HEK293 (cell line): Measurements from ENCODE around the gene CXCR4.

ENCODE experiments used
- CTCF ChIA-PET: fragments of 350-600 bp; formaldehyde crosslinking; extraction: SDS; loops from one replicate; lab custom pipeline; 2021; ENCODE audit warnings: antibody characterized with exemption; lab: Yijun Ruan, JAX
- POLR2A ChIA-PET: fragments of 300-600 bp; formaldehyde crosslinking; extraction: SDS; loops from one replicate; lab custom pipeline; 2020; ENCODE audit warnings: antibody characterized with exemption, inconsistent platforms; lab: Yijun Ruan, JAX
- H3K27ac ChIP-seq: fragments of 200-500 bp; sonication (Bioruptor generic); 2 replicates; pipeline ENCODE4 v1.5.1; 2014; ENCODE audit warnings: low read depth, low read length, control low read depth, inconsistent platforms; ENCODE audit errors: extremely low read depth
- H3K36me3 ChIP-seq, 2 experiments: fragments of 200-500 bp in 1 of 2; sonication (Bioruptor generic) in 1 of 2; 1 replicate in 1 of 2; 2 replicates in 1 of 2; pipeline ENCODE4 v1.5.1; 2014 to 2017; ENCODE audit warnings: inconsistent platforms in 2 of 2, low read length in 2 of 2; ENCODE audit not compliant: control insufficient read depth in 2 of 2, insufficient read depth in 1 of 2
- H3K4me1 ChIP-seq: fragments of 200-500 bp; sonication (Bioruptor generic); 2 replicates; pipeline ENCODE4 v1.5.1; 2014; ENCODE audit warnings: mild to moderate bottlenecking, low read length, inconsistent platforms; ENCODE audit not compliant: control insufficient read depth, insufficient read depth
- H3K4me3 ChIP-seq: 2 replicates; pipeline ENCODE4 v1.5.1; 2011; ENCODE audit warnings: low read depth, mild to moderate bottlenecking, control low read depth, low read length, moderate library complexity
- H3K9me3 ChIP-seq: fragments of 200-500 bp; sonication (Bioruptor generic); 2 replicates; pipeline ENCODE4 v1.5.1; 2014; ENCODE audit warnings: low read depth, low read length, inconsistent platforms; ENCODE audit not compliant: control insufficient read depth, insufficient read depth
- BCL11B ChIP-seq: fragments of 450-650 bp; formaldehyde crosslinking; IDR thresholded peaks from 2 replicates; pipeline ENCODE4 v1.5.1; 2016; ENCODE audit warnings: low read depth, missing biosample characterization, missing genetic modification characterization
- IKZF3 ChIP-seq: fragments of 450-650 bp; IDR thresholded peaks from 2 replicates; pipeline ENCODE4 v1.5.0; 2018; ENCODE audit warnings: missing biosample characterization, mild to moderate bottlenecking, missing genetic modification characterization, moderate library complexity
- ZBTB20 ChIP-seq: fragments of 450-650 bp; formaldehyde crosslinking; IDR thresholded peaks from 2 replicates; pipeline ENCODE4 v1.5.1; 2016; ENCODE audit warnings: missing biosample characterization, missing genetic modification characterization
- ZNF133 ChIP-seq: fragments of 450-650 bp; formaldehyde crosslinking; IDR thresholded peaks from 2 replicates; pipeline ENCODE4 v1.5.1; 2016; ENCODE audit warnings: missing biosample characterization, missing genetic modification characterization
- ZNF169 ChIP-seq: fragments of 450-650 bp; formaldehyde crosslinking; IDR thresholded peaks from 2 replicates; pipeline ENCODE4 v1.5.1; 2016; ENCODE audit warnings: missing biosample characterization, missing genetic modification characterization
- ZNF184 ChIP-seq: fragments of 450-650 bp; IDR thresholded peaks from 2 replicates; pipeline ENCODE4 v1.5.1; 2018; ENCODE audit warnings: missing biosample characterization, mild to moderate bottlenecking, missing genetic modification characterization
- ZNF214 ChIP-seq: fragments of 450-650 bp; formaldehyde crosslinking; IDR thresholded peaks from 2 replicates; pipeline ENCODE4 v1.5.1; 2017; ENCODE audit warnings: missing biosample characterization, mild to moderate bottlenecking, missing genetic modification characterization, borderline replicate concordance
- ZNF302 ChIP-seq: fragments of 450-650 bp; formaldehyde crosslinking; IDR thresholded peaks from 2 replicates; pipeline ENCODE4 v1.5.1; 2016; ENCODE audit warnings: missing biosample characterization, missing genetic modification characterization, low read depth
- ZNF416 ChIP-seq: fragments of 450-650 bp; formaldehyde crosslinking; IDR thresholded peaks from 2 replicates; pipeline ENCODE4 v1.5.1; 2016; ENCODE audit warnings: missing biosample characterization, missing genetic modification characterization
- ZNF558 ChIP-seq: fragments of 450-650 bp; formaldehyde crosslinking; IDR thresholded peaks from 2 replicates; pipeline ENCODE4 v1.5.1; 2016; ENCODE audit warnings: missing biosample characterization, missing genetic modification characterization
- ZNF585B ChIP-seq: fragments of 450-650 bp; formaldehyde crosslinking; IDR thresholded peaks from 2 replicates; pipeline ENCODE4 v1.5.1; 2016; ENCODE audit warnings: missing biosample characterization, missing genetic modification characterization
- ZNF623 ChIP-seq: fragments of 450-650 bp; formaldehyde crosslinking; IDR thresholded peaks from 2 replicates; pipeline ENCODE4 v1.5.1; 2016; ENCODE audit warnings: missing biosample characterization, missing genetic modification characterization
- ZNF629 ChIP-seq: fragments of 450-650 bp; formaldehyde crosslinking; IDR thresholded peaks from 2 replicates; pipeline ENCODE4 v1.5.1; 2017; ENCODE audit warnings: missing biosample characterization, missing genetic modification characterization
- ZNF747 ChIP-seq: fragments of 450-650 bp; formaldehyde crosslinking; IDR thresholded peaks from 2 replicates; pipeline ENCODE4 v1.5.1; 2016; ENCODE audit warnings: missing biosample characterization, missing genetic modification characterization
- ZNF791 ChIP-seq: fragments of 450-650 bp; formaldehyde crosslinking; IDR thresholded peaks from 2 replicates; pipeline ENCODE4 v1.5.1; 2016; ENCODE audit warnings: missing biosample characterization, missing genetic modification characterization
- ZNF792 ChIP-seq: fragments of 450-650 bp; formaldehyde crosslinking; IDR thresholded peaks from 2 replicates; pipeline ENCODE4 v1.5.1; 2016; ENCODE audit warnings: missing biosample characterization, missing genetic modification characterization
- ZNF843 ChIP-seq: fragments of 450-650 bp; formaldehyde crosslinking; IDR thresholded peaks from 2 replicates; pipeline ENCODE4 v1.5.1; 2016; ENCODE audit warnings: missing biosample characterization, missing genetic modification characterization
- TF ChIP-seq, protein P1 (sequence below): fragments of 450-650 bp; formaldehyde crosslinking; conservative IDR thresholded peaks from 2 replicates; pipeline ENCODE4 v1.5.1; 2016; ENCODE audit warnings: low read depth, missing biosample characterization, missing genetic modification characterization
- TF ChIP-seq, protein P2 (sequence below): fragments of 450-650 bp; formaldehyde crosslinking; IDR thresholded peaks from 2 replicates; pipeline ENCODE4 v1.5.1; 2016; ENCODE audit warnings: missing biosample characterization, missing genetic modification characterization, borderline replicate concordance
- TF ChIP-seq, protein P3 (sequence below): IDR thresholded peaks from 2 replicates; pipeline ENCODE4 v1.6.1; 2011; ENCODE audit warnings: mild to moderate bottlenecking, low read depth, low read length, borderline replicate concordance
- TF ChIP-seq, protein P4 (sequence below): fragments of 450-650 bp; formaldehyde crosslinking; IDR thresholded peaks from 2 replicates; pipeline ENCODE4 v1.5.1; 2016; ENCODE audit warnings: missing biosample characterization, missing genetic modification characterization

The CXCR4 gene

DNA sequence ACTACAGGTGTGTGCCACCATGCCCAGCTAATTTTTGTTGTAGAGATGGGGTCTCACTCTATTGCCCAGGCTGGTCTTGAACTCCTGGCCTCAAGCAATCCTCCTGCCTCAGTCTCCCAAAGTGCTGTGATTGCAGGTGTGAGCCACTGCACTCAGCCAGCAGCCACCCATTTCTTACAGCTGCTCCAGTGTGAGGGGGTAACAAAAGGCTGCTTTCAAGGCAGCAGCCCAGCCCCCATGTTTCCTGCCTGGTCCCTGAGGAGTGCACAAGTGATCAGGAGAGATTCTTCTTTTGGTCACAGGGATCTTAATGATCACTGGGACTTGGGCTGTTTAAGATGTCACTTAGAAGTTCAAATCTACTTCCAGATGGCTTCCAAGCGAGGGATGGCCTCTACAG, 15.2 kb upstream of the CXCR4 start (continued):
- TF ChIP-seq, protein P1, sequence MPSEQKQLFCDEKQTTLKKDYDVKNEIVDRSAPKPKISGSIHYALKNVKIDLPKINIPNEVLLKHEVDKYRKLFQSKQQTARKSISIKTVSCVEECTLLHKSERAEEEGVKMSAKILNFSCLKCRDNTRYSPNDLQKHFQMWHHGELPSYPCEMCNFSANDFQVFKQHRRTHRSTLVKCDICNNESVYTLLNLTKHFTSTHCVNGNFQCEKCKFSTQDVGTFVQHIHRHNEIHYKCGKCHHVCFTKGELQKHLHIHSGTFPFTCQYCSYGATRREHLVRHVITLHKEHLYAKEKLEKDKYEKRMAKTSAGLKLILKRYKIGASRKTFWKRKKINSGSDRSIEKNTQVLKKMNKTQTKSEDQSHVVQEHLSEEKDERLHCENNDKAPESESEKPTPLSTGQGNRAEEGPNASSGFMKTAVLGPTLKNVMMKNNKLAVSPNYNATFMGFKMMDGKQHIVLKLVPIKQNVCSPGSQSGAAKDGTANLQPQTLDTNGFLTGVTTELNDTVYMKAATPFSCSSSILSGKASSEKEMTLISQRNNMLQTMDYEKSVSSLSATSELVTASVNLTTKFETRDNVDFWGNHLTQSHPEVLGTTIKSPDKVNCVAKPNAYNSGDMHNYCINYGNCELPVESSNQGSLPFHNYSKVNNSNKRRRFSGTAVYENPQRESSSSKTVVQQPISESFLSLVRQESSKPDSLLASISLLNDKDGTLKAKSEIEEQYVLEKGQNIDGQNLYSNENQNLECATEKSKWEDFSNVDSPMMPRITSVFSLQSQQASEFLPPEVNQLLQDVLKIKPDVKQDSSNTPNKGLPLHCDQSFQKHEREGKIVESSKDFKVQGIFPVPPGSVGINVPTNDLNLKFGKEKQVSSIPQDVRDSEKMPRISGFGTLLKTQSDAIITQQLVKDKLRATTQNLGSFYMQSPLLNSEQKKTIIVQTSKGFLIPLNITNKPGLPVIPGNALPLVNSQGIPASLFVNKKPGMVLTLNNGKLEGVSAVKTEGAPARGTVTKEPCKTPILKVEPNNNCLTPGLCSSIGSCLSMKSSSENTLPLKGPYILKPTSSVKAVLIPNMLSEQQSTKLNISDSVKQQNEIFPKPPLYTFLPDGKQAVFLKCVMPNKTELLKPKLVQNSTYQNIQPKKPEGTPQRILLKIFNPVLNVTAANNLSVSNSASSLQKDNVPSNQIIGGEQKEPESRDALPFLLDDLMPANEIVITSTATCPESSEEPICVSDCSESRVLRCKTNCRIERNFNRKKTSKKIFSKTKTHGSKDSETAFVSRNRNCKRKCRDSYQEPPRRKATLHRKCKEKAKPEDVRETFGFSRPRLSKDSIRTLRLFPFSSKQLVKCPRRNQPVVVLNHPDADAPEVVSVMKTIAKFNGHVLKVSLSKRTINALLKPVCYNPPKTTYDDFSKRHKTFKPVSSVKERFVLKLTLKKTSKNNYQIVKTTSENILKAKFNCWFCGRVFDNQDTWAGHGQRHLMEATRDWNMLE (tag by site-specific recombination) = no peak
- TF ChIP-seq ZNF133 = no peak
- no peak for TF ChIP-seq ZNF302 (tag by site-specific recombination)

DNA sequence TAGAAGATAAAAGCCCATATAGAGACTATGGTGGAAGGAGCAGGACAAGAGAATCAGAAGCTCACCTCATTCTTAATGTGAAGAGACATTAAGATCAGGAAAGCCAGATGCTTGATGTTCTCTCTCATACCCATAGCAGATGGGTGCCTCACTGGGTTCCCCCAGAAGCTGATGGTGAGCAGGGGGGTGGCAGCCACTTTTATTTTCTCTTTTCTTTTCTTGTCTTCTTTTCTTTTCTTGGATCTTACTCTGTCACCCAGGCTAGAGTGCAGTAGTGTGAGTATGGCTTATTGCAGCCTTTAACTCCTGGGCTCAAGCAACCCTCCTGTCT, 14.8 kb upstream of the CXCR4 start:
- CTCF ChIA-PET = interaction anchor here (0.6 to 0.7 kb wide), 2 partner anchors 149 to 1086 kb away, joined by 3 to 4 read pairs; partner anchors contain the start of gene MAP3K19
- Histone ChIP-seq H3K9me3 (no peaks in the 10 kb centered on the region), H3K4me1 (peaks cover 14% of the 10 kb centered on the region), H3K27ac (no peak overlapping the region), H3K36me3 (no peaks in the 10 kb centered on the region), H3K4me3 (no peak overlapping the region)
- TF ChIP-seq ZNF558 (tag by site-specific recombination) (no peak), ZNF623 (tag by site-specific recombination) (no peak), ZBTB20 (tag by site-specific recombination) (no peak), ZNF302 (tag by site-specific recombination) (no peak)
- POLR2A ChIA-PET = no interaction called here

DNA sequence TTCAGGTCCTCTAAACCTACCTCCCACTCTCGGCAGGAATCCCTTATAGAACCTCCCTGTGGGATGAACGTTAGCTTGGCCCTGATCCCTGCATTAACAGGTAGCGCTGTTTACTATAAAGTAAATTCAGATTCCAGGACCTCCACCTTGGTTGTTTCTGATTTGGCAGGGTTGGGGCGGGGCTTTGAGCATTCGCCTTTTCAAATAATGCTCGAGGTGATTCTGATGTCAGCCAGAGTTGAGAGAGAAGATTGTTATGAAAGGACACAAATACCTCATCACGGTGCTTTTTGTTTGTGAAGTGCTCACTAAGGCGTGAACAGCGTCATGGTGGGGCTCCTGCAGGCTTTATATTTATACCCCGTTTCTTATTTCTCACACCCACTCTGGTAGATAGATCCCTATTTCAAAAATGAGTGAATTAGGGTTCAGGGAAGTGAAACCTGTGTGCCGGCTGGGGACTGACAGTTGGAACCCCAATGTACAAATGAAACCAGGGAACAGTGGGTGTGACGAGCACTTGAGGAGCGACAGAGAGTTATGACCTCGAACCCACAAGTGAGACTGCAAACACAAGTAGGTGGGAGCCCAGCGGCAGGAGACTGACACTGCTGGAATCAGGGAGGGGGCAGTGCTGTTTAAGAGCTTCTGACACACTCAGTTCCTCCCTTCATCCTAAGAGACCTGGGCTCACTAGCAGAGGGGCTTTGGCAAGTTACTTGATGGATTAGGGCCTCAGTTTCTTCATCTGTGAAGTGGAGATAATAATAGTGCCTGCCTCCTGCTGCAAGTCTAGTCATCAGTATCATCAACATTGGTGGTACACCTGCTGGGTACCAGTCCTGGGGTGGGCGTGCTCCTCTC, 14.2 kb upstream of the CXCR4 start:
- Histone ChIP-seq H3K4me3 (no peak overlapping the region), H3K27ac (no peak overlapping the region), H3K9me3 (no peaks in the 10 kb centered on the region), H3K36me3 (no peaks in the 10 kb centered on the region), H3K4me1 (peaks cover 13% of the 10 kb centered on the region)
- CTCF ChIA-PET = interaction anchor here (0.6 to 0.7 kb wide), 2 partner anchors 150 to 1085 kb away, joined by 3 to 4 read pairs; partner anchors contain the start of gene MAP3K19
- TF ChIP-seq ZNF747 (no peak), ZNF184 (tag by site-specific recombination) (no peak), IKZF3 (tag by site-specific recombination) (no peak)
- POLR2A ChIA-PET = no interaction called here

- H3K4me3 ChIP-seq = no peak overlapping the region
- peaks cover 13% of the 10 kb centered on the region for H3K4me1 ChIP-seq
- H3K9me3 ChIP-seq = no peaks in the 10 kb centered on the region
- no peak overlapping the region for H3K27ac ChIP-seq
- POLR2A ChIA-PET = no interaction called here
- CTCF ChIA-PET = no interaction called here
- H3K36me3 ChIP-seq = no peaks in the 10 kb centered on the region
- no peak for TF ChIP-seq ZNF214 (tag by site-specific recombination)
- TF ChIP-seq, protein P2, sequence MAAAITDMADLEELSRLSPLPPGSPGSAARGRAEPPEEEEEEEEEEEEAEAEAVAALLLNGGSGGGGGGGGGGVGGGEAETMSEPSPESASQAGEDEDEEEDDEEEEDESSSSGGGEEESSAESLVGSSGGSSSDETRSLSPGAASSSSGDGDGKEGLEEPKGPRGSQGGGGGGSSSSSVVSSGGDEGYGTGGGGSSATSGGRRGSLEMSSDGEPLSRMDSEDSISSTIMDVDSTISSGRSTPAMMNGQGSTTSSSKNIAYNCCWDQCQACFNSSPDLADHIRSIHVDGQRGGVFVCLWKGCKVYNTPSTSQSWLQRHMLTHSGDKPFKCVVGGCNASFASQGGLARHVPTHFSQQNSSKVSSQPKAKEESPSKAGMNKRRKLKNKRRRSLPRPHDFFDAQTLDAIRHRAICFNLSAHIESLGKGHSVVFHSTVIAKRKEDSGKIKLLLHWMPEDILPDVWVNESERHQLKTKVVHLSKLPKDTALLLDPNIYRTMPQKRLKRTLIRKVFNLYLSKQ = no peak
- no peak for TF ChIP-seq ZNF169
- TF ChIP-seq, protein P3, sequence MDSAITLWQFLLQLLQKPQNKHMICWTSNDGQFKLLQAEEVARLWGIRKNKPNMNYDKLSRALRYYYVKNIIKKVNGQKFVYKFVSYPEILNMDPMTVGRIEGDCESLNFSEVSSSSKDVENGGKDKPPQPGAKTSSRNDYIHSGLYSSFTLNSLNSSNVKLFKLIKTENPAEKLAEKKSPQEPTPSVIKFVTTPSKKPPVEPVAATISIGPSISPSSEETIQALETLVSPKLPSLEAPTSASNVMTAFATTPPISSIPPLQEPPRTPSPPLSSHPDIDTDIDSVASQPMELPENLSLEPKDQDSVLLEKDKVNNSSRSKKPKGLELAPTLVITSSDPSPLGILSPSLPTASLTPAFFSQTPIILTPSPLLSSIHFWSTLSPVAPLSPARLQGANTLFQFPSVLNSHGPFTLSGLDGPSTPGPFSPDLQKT = no peak
- TF ChIP-seq, protein P4, sequence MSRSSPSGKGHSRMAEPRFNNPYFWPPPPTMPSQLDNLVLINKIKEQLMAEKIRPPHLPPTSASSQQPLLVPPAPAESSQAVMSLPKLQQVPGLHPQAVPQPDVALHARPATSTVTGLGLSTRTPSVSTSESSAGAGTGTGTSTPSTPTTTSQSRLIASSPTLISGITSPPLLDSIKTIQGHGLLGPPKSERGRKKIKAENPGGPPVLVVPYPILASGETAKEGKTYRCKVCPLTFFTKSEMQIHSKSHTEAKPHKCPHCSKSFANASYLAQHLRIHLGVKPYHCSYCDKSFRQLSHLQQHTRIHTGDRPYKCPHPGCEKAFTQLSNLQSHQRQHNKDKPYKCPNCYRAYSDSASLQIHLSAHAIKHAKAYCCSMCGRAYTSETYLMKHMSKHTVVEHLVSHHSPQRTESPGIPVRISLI (tag by site-specific recombination) = no peak
- no peak for TF ChIP-seq ZNF416
- no peak for TF ChIP-seq ZNF585B (tag by site-specific recombination)
- TF ChIP-seq ZNF629 (tag by site-specific recombination) = no peak
- no peak for TF ChIP-seq ZNF792 (tag by site-specific recombination)
- no peak for TF ChIP-seq ZNF791
- TF ChIP-seq BCL11B = no peak
- TF ChIP-seq ZNF843 = no peak
Observed at GRCh38 chr2:136131484-136131960, 13.6 kb upstream of the CXCR4 start.
